ENCODE results near the gene MCF2L.

Gene MCF2L

GRCh38 chr13:113005076-113005865 lies 36.3 kb downstream of the MCF2L start:
- H3K9ac ChIP-seq: no peak overlapping the region
- H3K27me3 ChIP-seq (ENCODE audit: control insufficient read depth, insufficient read depth, low read length): no peaks in the 10 kb centered on the region
- H3K9me3 ChIP-seq (ENCODE audit: control insufficient read depth, low read length): no peaks in the 10 kb centered on the region
- peaks cover 6% of the 10 kb centered on the region for H3K79me2 ChIP-seq
- H2AFZ ChIP-seq: no peak overlapping the region
- no peak for TF ChIP-seq CTCF (IDR thresholded peaks at IDR 0.05)
- no peak overlapping the region for H3K4me3 ChIP-seq (ENCODE audit: low read depth, low read length)
- no peak overlapping the region for H3K4me2 ChIP-seq (ENCODE audit: low read length)
- no peak overlapping the region for H3K27ac ChIP-seq
- H3K4me1 ChIP-seq: no peaks in the 10 kb centered on the region
- no peaks in the 10 kb centered on the region for H3K36me3 ChIP-seq (ENCODE audit: control insufficient read depth, insufficient read depth, low read length)

- no peak for TF ChIP-seq CTCF (IDR thresholded peaks at IDR 0.05)
- Histone ChIP-seq H3K79me2 (peaks cover 6% of the 10 kb centered on the region), H3K9ac (no peak overlapping the region)
Observed at GRCh38 chr13:113005997-113006396, 37.0 kb downstream of the MCF2L start.

GRCh38 chr13:113006660-113007059 lies 37.6 kb downstream of the MCF2L start:
- Histone ChIP-seq H2AFZ (no peak overlapping the region), H3K27ac (no peak overlapping the region), H3K4me1 (no peaks in the 10 kb centered on the region), H3K4me3 (ENCODE audit: low read depth, low read length) (no peak overlapping the region), H3K9ac (no peak overlapping the region), H3K36me3 (ENCODE audit: control insufficient read depth, insufficient read depth, low read length) (no peaks in the 10 kb centered on the region), H3K27me3 (ENCODE audit: control insufficient read depth, insufficient read depth, low read length) (no peaks in the 10 kb centered on the region), H3K4me2 (ENCODE audit: low read length) (no peak overlapping the region), H3K79me2 (peaks cover 6% of the 10 kb centered on the region), H3K9me3 (ENCODE audit: control insufficient read depth, low read length) (no peaks in the 10 kb centered on the region)
- no peak for TF ChIP-seq CTCF (IDR thresholded peaks at IDR 0.05)

More at GRCh38 chr13:113005997-113006396, 37.0 kb downstream of the MCF2L start:
- Histone ChIP-seq H3K27me3 (ENCODE audit: control insufficient read depth, insufficient read depth, low read length) (no peaks in the 10 kb centered on the region), H2AFZ (no peak overlapping the region), H3K9me3 (ENCODE audit: control insufficient read depth, low read length) (no peaks in the 10 kb centered on the region), H3K36me3 (ENCODE audit: control insufficient read depth, insufficient read depth, low read length) (no peaks in the 10 kb centered on the region), H3K4me2 (ENCODE audit: low read length) (no peak overlapping the region), H3K4me3 (ENCODE audit: low read depth, low read length) (no peak overlapping the region), H3K27ac (no peak overlapping the region), H3K4me1 (no peaks in the 10 kb centered on the region)

- H3K9me3 ChIP-seq (ENCODE audit: control insufficient read depth, low read length): no peaks in the 10 kb centered on the region
- peaks cover 3% of the 10 kb centered on the region for H3K4me1 ChIP-seq
- peaks cover 6% of the 10 kb centered on the region for H3K79me2 ChIP-seq
- H3K9ac ChIP-seq: no peak overlapping the region
- H3K27me3 ChIP-seq (ENCODE audit: control insufficient read depth, insufficient read depth, low read length): no peaks in the 10 kb centered on the region
- no peak overlapping the region for H3K4me3 ChIP-seq (ENCODE audit: low read depth, low read length)
- no peak overlapping the region for H3K27ac ChIP-seq
- H3K36me3 ChIP-seq (ENCODE audit: control insufficient read depth, insufficient read depth, low read length): no peaks in the 10 kb centered on the region
- no peak for TF ChIP-seq CTCF (IDR thresholded peaks at IDR 0.05)
- H3K4me2 ChIP-seq (ENCODE audit: low read length): no peak overlapping the region
- no peak overlapping the region for H2AFZ ChIP-seq
Observed at GRCh38 chr13:113008851-113009250, 39.8 kb downstream of the MCF2L start.

All from parathyroid adenoma (tissue), 2 donors.